Measurements from ENCODE around the gene SAMD10. TPM values are rescaled to one million over a fixed set of nuclear protein-coding genes. Genes with fewer than 3 reads are reported as not detected.

SAMD10 gene
- total RNA-seq, 1 experiment from 2014 or later, result 8.8 TPM

DNA sequence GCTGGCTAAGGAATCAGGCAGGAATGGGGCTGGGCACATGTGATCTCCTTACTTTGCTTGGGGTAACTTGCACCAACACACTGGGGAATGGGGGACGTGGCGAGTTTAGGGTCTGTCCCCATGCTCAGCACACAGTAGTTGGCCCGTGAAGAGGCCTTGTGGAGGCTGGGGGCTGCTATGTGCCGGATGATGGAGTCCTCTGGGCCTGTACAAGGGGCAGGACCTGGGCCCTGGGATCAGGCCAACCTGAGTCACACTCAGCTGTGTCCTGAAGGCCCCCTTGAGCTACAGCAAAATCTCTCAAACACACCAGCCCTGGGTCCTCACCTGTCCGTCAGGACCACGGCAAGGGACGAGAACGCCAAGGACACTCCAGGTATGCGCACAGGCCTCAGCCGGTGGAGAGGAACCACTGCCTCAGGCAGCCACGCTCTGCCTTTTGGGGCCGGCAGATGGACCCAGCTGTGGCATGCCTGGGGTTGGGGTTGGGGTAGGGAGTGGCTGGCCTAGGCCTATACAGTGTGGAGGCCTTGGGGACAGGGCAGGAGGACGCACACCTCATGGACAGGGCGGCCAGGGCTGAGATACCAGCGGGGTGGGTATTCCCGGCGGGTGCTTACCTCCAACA lies 34.3 kb downstream of the SAMD10 start:
- Histone ChIP-seq H3K36me3 (ENCODE audit: control insufficient read depth, insufficient read depth, low read length) (no peaks in the 10 kb centered on the region; the same call in 1 of the 2 replicates), H3K9me3 (ENCODE audit: control insufficient read depth, insufficient read depth, low read depth, low read length) (no peaks in the 10 kb centered on the region), H3K4me1 (ENCODE audit: control insufficient read depth, insufficient read depth, low read length) (peaks cover 37% of the 10 kb centered on the region), H3K27me3 (ENCODE audit: control insufficient read depth, insufficient read depth, low read length) (no peaks in the 10 kb centered on the region), H3K27ac (ENCODE audit: low read length) (no peak overlapping the region), H3K4me3 (ENCODE audit: low read depth in 2 of 2, low read length in 2 of 2) (no peak overlapping the region)
- in situ Hi-C loops (cut with HindIII; ENCODE audit: low pct_unique_long_range_greater_than_20kb, low sequenced_read_pairs) (no loop called here), intact Hi-C loops (cut with micrococcal nuclease; ENCODE audit: unreplicated experiment) (no loop called here)
- no peak for ATAC-seq
- CTCF ChIA-PET, result no interaction called here
- TF ChIP-seq, protein P1, sequence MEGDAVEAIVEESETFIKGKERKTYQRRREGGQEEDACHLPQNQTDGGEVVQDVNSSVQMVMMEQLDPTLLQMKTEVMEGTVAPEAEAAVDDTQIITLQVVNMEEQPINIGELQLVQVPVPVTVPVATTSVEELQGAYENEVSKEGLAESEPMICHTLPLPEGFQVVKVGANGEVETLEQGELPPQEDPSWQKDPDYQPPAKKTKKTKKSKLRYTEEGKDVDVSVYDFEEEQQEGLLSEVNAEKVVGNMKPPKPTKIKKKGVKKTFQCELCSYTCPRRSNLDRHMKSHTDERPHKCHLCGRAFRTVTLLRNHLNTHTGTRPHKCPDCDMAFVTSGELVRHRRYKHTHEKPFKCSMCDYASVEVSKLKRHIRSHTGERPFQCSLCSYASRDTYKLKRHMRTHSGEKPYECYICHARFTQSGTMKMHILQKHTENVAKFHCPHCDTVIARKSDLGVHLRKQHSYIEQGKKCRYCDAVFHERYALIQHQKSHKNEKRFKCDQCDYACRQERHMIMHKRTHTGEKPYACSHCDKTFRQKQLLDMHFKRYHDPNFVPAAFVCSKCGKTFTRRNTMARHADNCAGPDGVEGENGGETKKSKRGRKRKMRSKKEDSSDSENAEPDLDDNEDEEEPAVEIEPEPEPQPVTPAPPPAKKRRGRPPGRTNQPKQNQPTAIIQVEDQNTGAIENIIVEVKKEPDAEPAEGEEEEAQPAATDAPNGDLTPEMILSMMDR (IDR thresholded peaks at IDR 0.05), result no peak
- TF ChIP-seq SIN3A (IDR thresholded peaks at IDR 0.05; ENCODE audit: borderline replicate concordance, insufficient read depth, low read depth, low read length) (no peak), POLR2AphosphoS5 (IDR thresholded peaks at IDR 0.05; ENCODE audit: low read depth, low read length) (no peak), TCF7L2 (IDR thresholded peaks at IDR 0.05; ENCODE audit: low read depth, low read length) (no peak)
- TF ChIP-seq, protein P2, sequence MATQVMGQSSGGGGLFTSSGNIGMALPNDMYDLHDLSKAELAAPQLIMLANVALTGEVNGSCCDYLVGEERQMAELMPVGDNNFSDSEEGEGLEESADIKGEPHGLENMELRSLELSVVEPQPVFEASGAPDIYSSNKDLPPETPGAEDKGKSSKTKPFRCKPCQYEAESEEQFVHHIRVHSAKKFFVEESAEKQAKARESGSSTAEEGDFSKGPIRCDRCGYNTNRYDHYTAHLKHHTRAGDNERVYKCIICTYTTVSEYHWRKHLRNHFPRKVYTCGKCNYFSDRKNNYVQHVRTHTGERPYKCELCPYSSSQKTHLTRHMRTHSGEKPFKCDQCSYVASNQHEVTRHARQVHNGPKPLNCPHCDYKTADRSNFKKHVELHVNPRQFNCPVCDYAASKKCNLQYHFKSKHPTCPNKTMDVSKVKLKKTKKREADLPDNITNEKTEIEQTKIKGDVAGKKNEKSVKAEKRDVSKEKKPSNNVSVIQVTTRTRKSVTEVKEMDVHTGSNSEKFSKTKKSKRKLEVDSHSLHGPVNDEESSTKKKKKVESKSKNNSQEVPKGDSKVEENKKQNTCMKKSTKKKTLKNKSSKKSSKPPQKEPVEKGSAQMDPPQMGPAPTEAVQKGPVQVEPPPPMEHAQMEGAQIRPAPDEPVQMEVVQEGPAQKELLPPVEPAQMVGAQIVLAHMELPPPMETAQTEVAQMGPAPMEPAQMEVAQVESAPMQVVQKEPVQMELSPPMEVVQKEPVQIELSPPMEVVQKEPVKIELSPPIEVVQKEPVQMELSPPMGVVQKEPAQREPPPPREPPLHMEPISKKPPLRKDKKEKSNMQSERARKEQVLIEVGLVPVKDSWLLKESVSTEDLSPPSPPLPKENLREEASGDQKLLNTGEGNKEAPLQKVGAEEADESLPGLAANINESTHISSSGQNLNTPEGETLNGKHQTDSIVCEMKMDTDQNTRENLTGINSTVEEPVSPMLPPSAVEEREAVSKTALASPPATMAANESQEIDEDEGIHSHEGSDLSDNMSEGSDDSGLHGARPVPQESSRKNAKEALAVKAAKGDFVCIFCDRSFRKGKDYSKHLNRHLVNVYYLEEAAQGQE (IDR thresholded peaks at IDR 0.05; ENCODE audit: insufficient read depth in 1 of 2, low read depth in 2 of 2, low read length in 1 of 2), result no peak
- BruUV-seq (replicated peaks), result no TSS peak
- no peak for DNase-seq (ENCODE audit: low read depth, low spot score)
- POLR2A ChIA-PET, result no interaction called here

DNA sequence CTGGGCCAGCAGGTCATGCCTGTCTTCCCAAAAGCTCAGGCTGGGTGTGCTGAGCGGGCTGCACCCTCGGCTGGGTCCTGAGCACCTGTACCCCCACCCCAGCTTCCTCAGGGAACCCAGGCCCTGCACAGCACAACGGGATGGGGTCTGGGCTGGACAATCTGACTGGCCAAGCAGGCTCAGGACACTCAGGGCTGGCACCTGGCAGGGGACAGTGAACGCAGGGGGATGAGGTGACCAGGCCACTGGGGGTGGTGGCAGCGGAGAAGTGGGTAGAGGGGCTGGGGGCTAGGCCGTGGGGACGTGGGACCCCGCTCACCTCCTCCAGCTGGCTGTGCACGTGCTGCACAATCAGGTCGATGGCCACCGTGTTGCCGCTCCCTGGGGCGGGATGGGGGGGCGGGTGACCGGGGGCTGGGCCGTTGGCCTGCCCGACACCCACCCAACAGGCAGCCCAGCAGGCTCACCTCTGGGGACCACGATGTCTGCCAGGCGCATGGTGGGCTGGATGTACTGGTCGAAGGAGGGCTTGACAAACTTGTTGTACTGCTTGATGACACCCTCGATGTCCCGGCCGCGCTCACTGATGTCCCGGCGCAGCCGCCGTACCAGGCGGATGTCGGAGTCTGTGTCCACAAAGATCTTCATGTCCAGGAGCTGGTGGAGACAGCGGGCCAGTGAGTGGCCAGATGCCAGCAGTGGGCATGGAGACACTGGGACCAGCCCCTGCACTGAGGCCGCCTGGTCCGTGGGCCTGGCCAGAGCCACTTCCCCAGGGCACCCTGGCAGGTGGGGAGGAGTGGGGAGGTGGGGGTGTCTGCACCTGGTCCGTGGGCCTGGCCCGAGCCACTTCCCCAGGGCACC lies 35.1 kb downstream of the SAMD10 start:
- ATAC-seq (no peak), DNase-seq (ENCODE audit: low read depth, low spot score) (no peak)
- Histone ChIP-seq H3K4me3 (ENCODE audit: low read depth in 2 of 2, low read length in 2 of 2) (no peak overlapping the region), H3K9me3 (ENCODE audit: control insufficient read depth, insufficient read depth, low read depth, low read length) (no peaks in the 10 kb centered on the region), H3K36me3 (ENCODE audit: control insufficient read depth, insufficient read depth, low read length) (no peaks in the 10 kb centered on the region; the same call in 1 of the 2 replicates), H3K4me1 (ENCODE audit: control insufficient read depth, insufficient read depth, low read length) (peaks cover 28% of the 10 kb centered on the region), H3K27me3 (ENCODE audit: control insufficient read depth, insufficient read depth, low read length) (no peaks in the 10 kb centered on the region), H3K27ac (ENCODE audit: low read length) (no peak overlapping the region)
- POLR2A ChIA-PET, result no interaction called here
- TF ChIP-seq POLR2AphosphoS5 (IDR thresholded peaks at IDR 0.05; ENCODE audit: low read depth, low read length) (no peak), SIN3A (IDR thresholded peaks at IDR 0.05; ENCODE audit: borderline replicate concordance, insufficient read depth, low read depth, low read length) (no peak), TCF7L2 (IDR thresholded peaks at IDR 0.05; ENCODE audit: low read depth, low read length) (no peak)
- TF ChIP-seq, protein P2 (IDR thresholded peaks at IDR 0.05; ENCODE audit: insufficient read depth in 1 of 2, low read depth in 2 of 2, low read length in 1 of 2), result no peak
- TF ChIP-seq, protein P1 (IDR thresholded peaks at IDR 0.05), result no peak
- intact Hi-C loops (cut with micrococcal nuclease; ENCODE audit: unreplicated experiment), result no loop called here
- in situ Hi-C loops (cut with HindIII; ENCODE audit: low pct_unique_long_range_greater_than_20kb, low sequenced_read_pairs), result no loop called here
- no TSS peak for BruUV-seq (replicated peaks)
- CTCF ChIA-PET, result no interaction called here
